M059J (cell line): Measurements from ENCODE around the gene CRISPLD2. TPM values are rescaled to one million over a fixed set of nuclear protein-coding genes. Genes with fewer than 3 reads are reported as not detected.

ENCODE experiments used
- DNase-seq: peaks from one replicate; pipeline ENCODE4 v3.0.0-alpha.2; 2012; ENCODE audit warnings: low read depth
- total RNA-seq: library from RNA; depleted of rRNA; stranded (reverse); fragments of >200 nt; shearing (Covaris generic); gene quantifications from 2 replicates; pipeline ENCODE4 v1.2.3, GENCODE V29; 2014

CRISPLD2 gene
- total RNA-seq, 1 experiment from 2014 or later = 37.3 TPM

- DNase-seq = no peak
Observed at GRCh38 chr16:84884246-84884595, 64.4 kb downstream of the CRISPLD2 start.

- no peak for DNase-seq
Observed at GRCh38 chr16:84884596-84885341, 65.0 kb downstream of the CRISPLD2 start.

GRCh38 chr16:84885342-84885910 lies 65.6 kb downstream of the CRISPLD2 start:
- DNase-seq = no peak

- DNase-seq = no peak
Observed at GRCh38 chr16:84886497-84887090, 66.8 kb downstream of the CRISPLD2 start.

GRCh38 chr16:84887207-84887606 lies 67.4 kb downstream of the CRISPLD2 start:
- DNase-seq = no peak

- DNase-seq = peak; percentile 57
Observed at GRCh38 chr16:84888450-84888849, 68.7 kb downstream of the CRISPLD2 start.

- no peak for DNase-seq
Observed at GRCh38 chr16:84889066-84889465, 69.3 kb downstream of the CRISPLD2 start.

GRCh38 chr16:84890427-84890826 lies 70.6 kb downstream of the CRISPLD2 start:
- DNase-seq = no peak

- DNase-seq = no peak
Observed at GRCh38 chr16:84891149-84891795, 71.5 kb downstream of the CRISPLD2 start.

GRCh38 chr16:84892097-84892496 lies 72.3 kb downstream of the CRISPLD2 start:
- no peak for DNase-seq

- DNase-seq = no peak
Observed at GRCh38 chr16:84893467-84893848, 73.7 kb downstream of the CRISPLD2 start.

GRCh38 chr16:84893849-84894599 lies 74.2 kb downstream of the CRISPLD2 start:
- no peak for DNase-seq

- DNase-seq = no peak
Observed at GRCh38 chr16:84895016-84895415, 75.2 kb downstream of the CRISPLD2 start.

GRCh38 chr16:84896847-84897246 lies 77.1 kb downstream of the CRISPLD2 start:
- DNase-seq = no peak

- no peak for DNase-seq
Observed at GRCh38 chr16:84897911-84898377, 78.2 kb downstream of the CRISPLD2 start.

GRCh38 chr16:84898447-84898846 lies 78.7 kb downstream of the CRISPLD2 start:
- DNase-seq = peak; percentile 38

GRCh38 chr16:84899414-84899813 lies 79.6 kb downstream of the CRISPLD2 start:
- DNase-seq = no peak

- DNase-seq = no peak
Observed at GRCh38 chr16:84905965-84906460, 86.2 kb downstream of the CRISPLD2 start.

GRCh38 chr16:84907051-84907450 lies 87.3 kb downstream of the CRISPLD2 start:
- no peak for DNase-seq

GRCh38 chr16:84907575-84907974 lies 87.8 kb downstream of the CRISPLD2 start:
- peak; percentile 28 for DNase-seq

- no peak for DNase-seq
Observed at GRCh38 chr16:84909476-84910085, 89.8 kb downstream of the CRISPLD2 start.
